ENCODE results near the gene DNALI1.
"Not testable (repeated sequence)": the region's sequence is repeated elsewhere in the genome, so short reads cannot be mapped to it uniquely, and the experiment has no call there.

DNALI1 gene

GRCh38 chr1:37519613-37520012 is 37.1 kb upstream of the DNALI1 start:
- Histone ChIP-seq H3K4me2 (ENCODE audit: low read length) (no peak overlapping the region), H3K36me3 (ENCODE audit: control insufficient read depth, low read length) (no peaks in the 10 kb centered on the region), H3K4me1 (ENCODE audit: control insufficient read depth, low read length) (peaks cover 10% of the 10 kb centered on the region)

GRCh38 chr1:37529888-37530287 is 26.9 kb upstream of the DNALI1 start:
- not testable (repeated sequence) for H3K9me3 ChIP-seq (ENCODE audit: control insufficient read depth, insufficient read depth, low read length); H4K20me1 ChIP-seq (ENCODE audit: control insufficient read depth, insufficient read depth, low read depth, low read length); H3K4me3 ChIP-seq (ENCODE audit: low read length); H3K36me3 ChIP-seq (ENCODE audit: control insufficient read depth, low read length); H3K4me1 ChIP-seq (ENCODE audit: control insufficient read depth, low read length); H3F3A ChIP-seq (ENCODE audit: control insufficient read depth, insufficient read depth); H3K27ac ChIP-seq (ENCODE audit: low read depth, low read length); H3K9me2 ChIP-seq (replicated peaks; ENCODE audit: control insufficient read depth, low read length); H3K4me2 ChIP-seq (ENCODE audit: low read length); H3K79me2 ChIP-seq (ENCODE audit: control insufficient read depth, low read length); H3K27me3 ChIP-seq (ENCODE audit: control insufficient read depth, low read length)

More at GRCh38 chr1:37519613-37520012, 37.1 kb upstream of the DNALI1 start:
- H3F3A ChIP-seq (ENCODE audit: control insufficient read depth, insufficient read depth) = no peaks in the 10 kb centered on the region
- H3K4me3 ChIP-seq (ENCODE audit: low read length) = no peak overlapping the region
- TF ChIP-seq CTCF (IDR thresholded peaks at IDR 0.05; ENCODE audit: low read depth, low read length, poor library complexity, severe bottlenecking) (no peak), EZH2phosphoT487 (IDR thresholded peaks at IDR 0.05; ENCODE audit: borderline replicate concordance, low read length) (no peak)
- no peaks in the 10 kb centered on the region for H3K9me3 ChIP-seq (ENCODE audit: control insufficient read depth, insufficient read depth, low read length)
- no peaks in the 10 kb centered on the region for H3K79me2 ChIP-seq (ENCODE audit: control insufficient read depth, low read length)
- no peak overlapping the region for H3K27ac ChIP-seq (ENCODE audit: low read depth, low read length)
- no peaks in the 10 kb centered on the region for H4K20me1 ChIP-seq (ENCODE audit: control insufficient read depth, insufficient read depth, low read depth, low read length)
- H3K9me2 ChIP-seq (replicated peaks; ENCODE audit: control insufficient read depth, low read length) = no peaks in the 10 kb centered on the region
- H3K27me3 ChIP-seq (ENCODE audit: control insufficient read depth, low read length) = no peaks in the 10 kb centered on the region

- peaks cover 27% of the 10 kb centered on the region for H3K36me3 ChIP-seq (ENCODE audit: control insufficient read depth, low read length)
- H3K27me3 ChIP-seq (ENCODE audit: control insufficient read depth, low read length); H3K4me3 ChIP-seq (ENCODE audit: low read length); H3K79me2 ChIP-seq (ENCODE audit: control insufficient read depth, low read length); H3K27ac ChIP-seq (ENCODE audit: low read depth, low read length); H4K20me1 ChIP-seq (ENCODE audit: control insufficient read depth, insufficient read depth, low read depth, low read length); H3K4me2 ChIP-seq (ENCODE audit: low read length); H3K4me1 ChIP-seq (ENCODE audit: control insufficient read depth, low read length); H3F3A ChIP-seq (ENCODE audit: control insufficient read depth, insufficient read depth); H3K9me2 ChIP-seq (replicated peaks; ENCODE audit: control insufficient read depth, low read length); H3K9me3 ChIP-seq (ENCODE audit: control insufficient read depth, insufficient read depth, low read length): not testable (repeated sequence)
Observed at GRCh38 chr1:37532418-37533156, 24.2 kb upstream of the DNALI1 start.

- Histone ChIP-seq H3K27me3 (ENCODE audit: control insufficient read depth, low read length) (no peaks in the 10 kb centered on the region), H3K79me2 (ENCODE audit: control insufficient read depth, low read length) (no peaks in the 10 kb centered on the region), H3K4me2 (ENCODE audit: low read length) (no peak overlapping the region), H3K4me3 (ENCODE audit: low read length) (no peak overlapping the region), H4K20me1 (ENCODE audit: control insufficient read depth, insufficient read depth, low read depth, low read length) (peaks cover 4% of the 10 kb centered on the region; the same call in 1 of the 2 replicates), H3K4me1 (ENCODE audit: control insufficient read depth, low read length) (no peaks in the 10 kb centered on the region), H3K9me3 (ENCODE audit: control insufficient read depth, insufficient read depth, low read length) (no peaks in the 10 kb centered on the region), H3K27ac (ENCODE audit: low read depth, low read length) (no peak overlapping the region), H3K36me3 (ENCODE audit: control insufficient read depth, low read length) (peaks cover 32% of the 10 kb centered on the region), H3K9me2 (replicated peaks; ENCODE audit: control insufficient read depth, low read length) (no peaks in the 10 kb centered on the region), H3F3A (ENCODE audit: control insufficient read depth, insufficient read depth) (no peaks in the 10 kb centered on the region)
- TF ChIP-seq EZH2phosphoT487 (IDR thresholded peaks at IDR 0.05; ENCODE audit: borderline replicate concordance, low read length) (no peak), CTCF (IDR thresholded peaks at IDR 0.05; ENCODE audit: low read depth, low read length, poor library complexity, severe bottlenecking) (no peak)
Observed at GRCh38 chr1:37533317-37534093, 23.2 kb upstream of the DNALI1 start.

Measured in DOHH2 (cell line).